ENCODE data around the gene RGS7. TPM values are rescaled to one million over a fixed set of nuclear protein-coding genes. Genes with fewer than 3 reads are reported as not detected.

The RGS7 gene
- total and polyA plus RNA-seq, 2 of the 8 experiments (the other 6 are each of a cell fraction or from before 2014, with no cell fraction given) = 1.6 to 3.0 TPM

DNA sequence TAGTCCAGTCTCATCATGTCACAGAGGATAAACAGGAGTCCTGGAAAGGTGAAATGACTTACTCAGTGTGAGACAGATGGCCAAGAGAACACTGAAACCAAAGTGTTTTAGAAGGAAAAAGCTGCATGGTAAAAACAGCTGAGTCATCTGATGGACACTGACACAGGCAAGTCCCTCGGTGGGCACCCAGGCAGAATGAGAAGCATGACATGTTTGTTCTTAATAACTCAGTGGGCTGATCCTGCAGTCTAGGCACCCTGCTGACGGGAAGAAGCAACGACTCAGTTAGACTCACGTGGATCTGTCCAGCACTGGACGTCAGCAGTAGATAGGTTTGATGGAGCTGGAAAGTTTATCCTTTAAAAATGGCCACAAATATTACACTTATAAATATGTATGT is 116.9 kb downstream of the RGS7 start:
- H3K27ac ChIP-seq (ENCODE audit: low read depth, low read length) = no peak overlapping the region
- no peak overlapping the region for H2BK20ac ChIP-seq (ENCODE audit: low read length)
- H3K18ac ChIP-seq (ENCODE audit: extremely low read depth, low read length) = no peak overlapping the region
- WGBS, 2 experiments (ENCODE audit: extremely low coverage in 1 of 2, insufficient coverage in 1 of 2, insufficient read length in 1 of 2, insufficient replicate concordance in 2 of 2, low coverage in 1 of 2, low lambda C conversion rate in 2 of 2, missing lambda C conversion rate in 1 of 2) = 95% methylated on average over 5 of the region's 5 CpGs; no CpG with 5 or more reads in 1 of the 2 experiments
- no peak overlapping the region for H4K91ac ChIP-seq (replicated peaks; ENCODE audit: insufficient read length, low read length)
- no peaks in the 10 kb centered on the region for H3K79me2 ChIP-seq (ENCODE audit: control insufficient read depth in 1 of 2, insufficient read depth in 2 of 2, low read length in 2 of 2)
- no peak overlapping the region for H3K56ac ChIP-seq (replicated peaks; ENCODE audit: insufficient read length, low read depth, low read length)
- no peaks in the 10 kb centered on the region for H3K23me2 ChIP-seq (ENCODE audit: low read depth, low read length)
- H3K4me1 ChIP-seq (replicated peaks in 1 of 4; ENCODE audit: control insufficient read depth in 3 of 4, insufficient read depth in 4 of 4, low read length in 3 of 4) = no peaks in the 10 kb centered on the region
- no peak overlapping the region for H2BK15ac ChIP-seq (ENCODE audit: low read length)
- TF ChIP-seq POLR2A (IDR thresholded peaks at IDR 0.05; ENCODE audit: control extremely low read depth in 1 of 2, low read depth in 2 of 2, low read length in 2 of 2) (no peak), BACH1 (IDR thresholded peaks at IDR 0.05; ENCODE audit: low read length) (peak; percentile 49; the same call in 1 of the 2 replicates)
- no peaks in the 10 kb centered on the region for H3K79me1 ChIP-seq (ENCODE audit: low read depth, low read length)
- no peak for FAIRE-seq
- no peaks in the 10 kb centered on the region for H3K27me3 ChIP-seq (replicated peaks in 1 of 4; ENCODE audit: control insufficient read depth in 3 of 4, extremely low read depth in 1 of 4, insufficient read depth in 3 of 4, low read length in 3 of 4)
- no peak overlapping the region for H2BK120ac ChIP-seq (replicated peaks; ENCODE audit: low read depth, low read length)
- H3K9me3 ChIP-seq (ENCODE audit: insufficient read depth in 2 of 2, low read depth in 1 of 2, low read length in 1 of 2) = no peaks in the 10 kb centered on the region
- no peak overlapping the region for H2AFZ ChIP-seq (ENCODE audit: low read length)
- H3K9ac ChIP-seq (replicated peaks in 1 of 4; ENCODE audit: extremely low read depth in 1 of 4, low read depth in 3 of 4, low read length in 3 of 4) = no peak overlapping the region
- H3K14ac ChIP-seq (ENCODE audit: insufficient read length) = no peak overlapping the region
- H4K5ac ChIP-seq (ENCODE audit: insufficient read length, low read depth, low read length) = no peak overlapping the region
- no peak overlapping the region for H3K23ac ChIP-seq (ENCODE audit: insufficient read length)
- no peak overlapping the region for H2BK12ac ChIP-seq (ENCODE audit: low read depth, low read length)
- 0 out of 8 replicates have a peak, but pooled peaks cover 0 to 3% (median 0%) of the 10 kb centered on the region in 4 experiments for H3K36me3 ChIP-seq (ENCODE audit: control insufficient read depth in 2 of 4, insufficient read depth in 4 of 4, low read length in 3 of 4)
- no peak overlapping the region for H2AK5ac ChIP-seq (ENCODE audit: low read depth, low read length)
- ChIA-PET CTCF (ENCODE audit: partially characterized antibody) (interaction anchor here (0.9 kb wide), 1 partner anchor 144 kb away, joined by 4 read pairs; no protein-coding TSS in a partner anchor), POLR2A (ENCODE audit: partially characterized antibody) (interaction anchor here (0.6 kb wide), 1 partner anchor 74 kb away, joined by 3 read pairs; no protein-coding TSS in a partner anchor)
- H3K4me2 ChIP-seq (ENCODE audit: insufficient read depth in 1 of 2, low read depth in 2 of 2, low read length in 2 of 2) = no peak overlapping the region
- no peak overlapping the region for H3K4me3 ChIP-seq (ENCODE audit: extremely low read depth in 1 of 4, insufficient read depth in 2 of 4, low read depth in 3 of 4, low read length in 4 of 4)
- no peaks in the 10 kb centered on the region for H4K20me1 ChIP-seq (replicated peaks in 1 of 2; ENCODE audit: control insufficient read depth in 1 of 2, insufficient read depth in 2 of 2, low read length in 2 of 2)
- no peak for DNase-seq (ENCODE audit: low read depth in 1 of 2, low spot score in 2 of 2)
- H3K4ac ChIP-seq (replicated peaks; ENCODE audit: insufficient read length, low read depth, low read length) = no peak overlapping the region
- no peak overlapping the region for H2BK5ac ChIP-seq (ENCODE audit: low read depth, low read length)
- H4K8ac ChIP-seq (ENCODE audit: extremely low read depth, insufficient read depth, low read length) = no peak overlapping the region
